ENCODE results near the gene SULT1C4. TPM values are rescaled to one million over a fixed set of nuclear protein-coding genes. Genes with fewer than 3 reads are reported as not detected.

Gene SULT1C4
- polyA plus RNA-seq, 1 donor, result 18.0 TPM

GRCh38 chr2:108407864-108408729 lies 30.3 kb downstream of the SULT1C4 start:
- Histone ChIP-seq H3K4me1 (ENCODE audit: control insufficient read depth, insufficient read depth, low read length) (no peaks in the 10 kb centered on the region), H3K27me3 (ENCODE audit: control insufficient read depth, insufficient read depth, low read length) (no peaks in the 10 kb centered on the region), H3K36me3 (ENCODE audit: control insufficient read depth, insufficient read depth, low read length) (no peaks in the 10 kb centered on the region), H3K9me3 (ENCODE audit: control insufficient read depth, low read depth, low read length) (peaks cover 3% of the 10 kb centered on the region), H3K4me3 (ENCODE audit: low read length) (no peak overlapping the region), H3K27ac (ENCODE audit: low read length) (no peak overlapping the region)
- 90% methylated on average over 2 of the region's 6 CpGs for WGBS (ENCODE audit: insufficient coverage, low lambda C conversion rate)
- DNase-seq, result no peak

GRCh38 chr2:108409768-108410167 lies 32.0 kb downstream of the SULT1C4 start:
- WGBS (ENCODE audit: insufficient coverage, low lambda C conversion rate), result no CpG with 5 or more reads among the region's 1 CpG
- peaks cover 1% of the 10 kb centered on the region for H3K9me3 ChIP-seq (ENCODE audit: control insufficient read depth, low read depth, low read length)

GRCh38 chr2:108412995-108413710 lies 35.4 kb downstream of the SULT1C4 start:
- Histone ChIP-seq H3K4me3 (ENCODE audit: low read length) (no peak overlapping the region), H3K27me3 (ENCODE audit: control insufficient read depth, insufficient read depth, low read length) (no peaks in the 10 kb centered on the region), H3K36me3 (ENCODE audit: control insufficient read depth, insufficient read depth, low read length) (no peaks in the 10 kb centered on the region), H3K4me1 (ENCODE audit: control insufficient read depth, insufficient read depth, low read length) (no peaks in the 10 kb centered on the region), H3K27ac (ENCODE audit: low read length) (no peak overlapping the region), H3K9me3 (ENCODE audit: control insufficient read depth, low read depth, low read length) (no peaks in the 10 kb centered on the region)
- 0% methylated on average over 1 of the region's 1 CpG for WGBS (ENCODE audit: insufficient coverage, low lambda C conversion rate)
- DNase-seq, result no peak

More at GRCh38 chr2:108409768-108410167, 32.0 kb downstream of the SULT1C4 start:
- H3K4me1 ChIP-seq (ENCODE audit: control insufficient read depth, insufficient read depth, low read length), result no peaks in the 10 kb centered on the region
- DNase-seq, result no peak
- no peak overlapping the region for H3K4me3 ChIP-seq (ENCODE audit: low read length)
- no peaks in the 10 kb centered on the region for H3K36me3 ChIP-seq (ENCODE audit: control insufficient read depth, insufficient read depth, low read length)
- no peak overlapping the region for H3K27ac ChIP-seq (ENCODE audit: low read length)
- H3K27me3 ChIP-seq (ENCODE audit: control insufficient read depth, insufficient read depth, low read length), result no peaks in the 10 kb centered on the region

- Histone ChIP-seq H3K27ac (ENCODE audit: low read length) (no peak overlapping the region), H3K4me1 (ENCODE audit: control insufficient read depth, insufficient read depth, low read length) (no peaks in the 10 kb centered on the region), H3K36me3 (ENCODE audit: control insufficient read depth, insufficient read depth, low read length) (no peaks in the 10 kb centered on the region), H3K4me3 (ENCODE audit: low read length) (no peak overlapping the region), H3K27me3 (ENCODE audit: control insufficient read depth, insufficient read depth, low read length) (no peaks in the 10 kb centered on the region), H3K9me3 (ENCODE audit: control insufficient read depth, low read depth, low read length) (no peaks in the 10 kb centered on the region)
- no peak for DNase-seq
- no CpG with 5 or more reads among the region's 1 CpG for WGBS (ENCODE audit: insufficient coverage, low lambda C conversion rate)
These were observed 35.9 kb downstream of the SULT1C4 start for GRCh38 chr2:108413711-108414095.

GRCh38 chr2:108414256-108414876 lies 36.6 kb downstream of the SULT1C4 start:
- WGBS (ENCODE audit: insufficient coverage, low lambda C conversion rate), result 100% methylated on average over 1 of the region's 3 CpGs
- Histone ChIP-seq H3K27me3 (ENCODE audit: control insufficient read depth, insufficient read depth, low read length) (no peaks in the 10 kb centered on the region), H3K9me3 (ENCODE audit: control insufficient read depth, low read depth, low read length) (no peaks in the 10 kb centered on the region), H3K4me1 (ENCODE audit: control insufficient read depth, insufficient read depth, low read length) (no peaks in the 10 kb centered on the region), H3K4me3 (ENCODE audit: low read length) (no peak overlapping the region), H3K36me3 (ENCODE audit: control insufficient read depth, insufficient read depth, low read length) (no peaks in the 10 kb centered on the region), H3K27ac (ENCODE audit: low read length) (no peak overlapping the region)
- DNase-seq, result no peak

- Histone ChIP-seq H3K36me3 (ENCODE audit: control insufficient read depth, insufficient read depth, low read length) (no peaks in the 10 kb centered on the region), H3K9me3 (ENCODE audit: control insufficient read depth, low read depth, low read length) (no peaks in the 10 kb centered on the region), H3K27ac (ENCODE audit: low read length) (no peak overlapping the region), H3K4me3 (ENCODE audit: low read length) (no peak overlapping the region), H3K4me1 (ENCODE audit: control insufficient read depth, insufficient read depth, low read length) (no peaks in the 10 kb centered on the region), H3K27me3 (ENCODE audit: control insufficient read depth, insufficient read depth, low read length) (no peaks in the 10 kb centered on the region)
- no peak for DNase-seq
- no CpG with 5 or more reads among the region's 2 CpGs for WGBS (ENCODE audit: insufficient coverage, low lambda C conversion rate)
These were observed 37.2 kb downstream of the SULT1C4 start for GRCh38 chr2:108414945-108415344.

GRCh38 chr2:108417254-108417653 lies 39.5 kb downstream of the SULT1C4 start:
- no CpG with 5 or more reads among the region's 2 CpGs for WGBS (ENCODE audit: insufficient coverage, low lambda C conversion rate)
- Histone ChIP-seq H3K4me3 (ENCODE audit: low read length) (no peak overlapping the region), H3K4me1 (ENCODE audit: control insufficient read depth, insufficient read depth, low read length) (no peaks in the 10 kb centered on the region), H3K27ac (ENCODE audit: low read length) (no peak overlapping the region), H3K9me3 (ENCODE audit: control insufficient read depth, low read depth, low read length) (no peaks in the 10 kb centered on the region), H3K27me3 (ENCODE audit: control insufficient read depth, insufficient read depth, low read length) (no peaks in the 10 kb centered on the region), H3K36me3 (ENCODE audit: control insufficient read depth, insufficient read depth, low read length) (no peaks in the 10 kb centered on the region)
- DNase-seq, result peak; percentile 9 to 10

GRCh38 chr2:108418416-108418815 lies 40.7 kb downstream of the SULT1C4 start:
- DNase-seq, result no peak
- WGBS (ENCODE audit: insufficient coverage, low lambda C conversion rate), result 100% methylated on average over 3 of the region's 4 CpGs
- Histone ChIP-seq H3K27me3 (ENCODE audit: control insufficient read depth, insufficient read depth, low read length) (no peaks in the 10 kb centered on the region), H3K9me3 (ENCODE audit: control insufficient read depth, low read depth, low read length) (no peaks in the 10 kb centered on the region), H3K4me1 (ENCODE audit: control insufficient read depth, insufficient read depth, low read length) (peaks cover 6% of the 10 kb centered on the region), H3K4me3 (ENCODE audit: low read length) (no peak overlapping the region), H3K27ac (ENCODE audit: low read length) (no peak overlapping the region), H3K36me3 (ENCODE audit: control insufficient read depth, insufficient read depth, low read length) (no peaks in the 10 kb centered on the region)

GRCh38 chr2:108423067-108423466 lies 45.3 kb downstream of the SULT1C4 start:
- no CpG with 5 or more reads among the region's 1 CpG for WGBS (ENCODE audit: insufficient coverage, low lambda C conversion rate)
- Histone ChIP-seq H3K27ac (ENCODE audit: low read length) (peak overlapping the region; percentile 76), H3K36me3 (ENCODE audit: control insufficient read depth, insufficient read depth, low read length) (no peaks in the 10 kb centered on the region), H3K27me3 (ENCODE audit: control insufficient read depth, insufficient read depth, low read length) (no peaks in the 10 kb centered on the region), H3K4me3 (ENCODE audit: low read length) (no peak overlapping the region), H3K9me3 (ENCODE audit: control insufficient read depth, low read depth, low read length) (no peaks in the 10 kb centered on the region), H3K4me1 (ENCODE audit: control insufficient read depth, insufficient read depth, low read length) (peaks cover 13% of the 10 kb centered on the region)
- no peak for DNase-seq

- Histone ChIP-seq H3K9me3 (ENCODE audit: control insufficient read depth, low read depth, low read length) (no peaks in the 10 kb centered on the region), H3K4me3 (ENCODE audit: low read length) (no peak overlapping the region), H3K27me3 (ENCODE audit: control insufficient read depth, insufficient read depth, low read length) (no peaks in the 10 kb centered on the region), H3K36me3 (ENCODE audit: control insufficient read depth, insufficient read depth, low read length) (no peaks in the 10 kb centered on the region), H3K4me1 (ENCODE audit: control insufficient read depth, insufficient read depth, low read length) (peaks cover 13% of the 10 kb centered on the region), H3K27ac (ENCODE audit: low read length) (peak overlapping the region; percentile 76)
- DNase-seq, result peak; percentile 82 to 88
- WGBS (ENCODE audit: insufficient coverage, low lambda C conversion rate), result no CpG with 5 or more reads among the region's 8 CpGs
These were observed 45.9 kb downstream of the SULT1C4 start for GRCh38 chr2:108423502-108424251.
